HepG2 (cell line): Measurements from ENCODE around the gene MAN1C1. TPM values are rescaled to one million over a fixed set of nuclear protein-coding genes. Genes with fewer than 3 reads are reported as not detected.

Experiments
- ATAC-seq: fragments of 200-7000 bp; cut with Tn5 transposase; 3 replicates; pipeline ENCODE4 v1.9.1; 2020; ENCODE audit warnings: mild to moderate bottlenecking, moderate library complexity
- BruUV-seq: library from RNA; stranded (reverse); fragments of 400-500 nt; replicated peaks from 2 replicates; lab custom pipeline; 2021; lab: Mats Ljungman, UMichigan
- CTCF ChIA-PET: fragments of 300-600 bp; formaldehyde crosslinking; extraction: SDS; loops from one replicate; lab custom pipeline; 2021; ENCODE audit warnings: low total read pairs, inconsistent platforms, low intra/inter-chr PET ratio; lab: Yijun Ruan, JAX
- POLR2A ChIA-PET: fragments of 350-600 bp; sonication (Branson Sonifier 250); formaldehyde crosslinking; loops from one replicate; lab custom pipeline; 2020; ENCODE audit warnings: antibody characterized with exemption, inconsistent platforms; lab: Yijun Ruan, JAX
- DNase-seq: peaks from one replicate; pipeline ENCODE4 v3.0.0-alpha.2; 2015; ENCODE audit warnings: low spot score
- FAIRE-seq: peaks from 3 replicates; lab custom pipeline; 2011; peaks lifted over from hg19 to GRCh38; lab: Jason Lieb, UNC
- H2AFZ ChIP-seq: one replicate; pipeline ENCODE4 v1.6.1; 2011; ENCODE audit warnings: low read length, inconsistent platforms
- H3K27ac ChIP-seq: fragments of 300-600 bp; 3 replicates; pipeline ENCODE4 v1.8.0; 2011; ENCODE audit warnings: mixed run types, mild to moderate bottlenecking, mixed read lengths, low read length, inconsistent platforms; ENCODE audit not compliant: insufficient read depth; ENCODE audit errors: extremely low read length
- H3K27me3 ChIP-seq, 2 experiments: fragments of 200-600 bp in 1 of 2; 2 replicates in 1 of 2; 3 replicates in 1 of 2; pipeline versions ENCODE4 v1.6.0 to v1.8.0; 2011; ENCODE audit warnings: low read length in 2 of 2, mild to moderate bottlenecking in 2 of 2, moderate library complexity in 2 of 2, inconsistent platforms in 1 of 2; ENCODE audit not compliant: insufficient read depth in 2 of 2, control insufficient read depth in 1 of 2
- H3K36me3 ChIP-seq, 2 experiments: fragments of 200-600 bp in 1 of 2; replicated peaks in 1 of 2; 2 replicates in 1 of 2; 3 replicates in 1 of 2; pipeline versions ENCODE4 v1.5.1 to v1.8.0; 2011; ENCODE audit warnings: low read length in 2 of 2, inconsistent platforms in 1 of 2; ENCODE audit not compliant: insufficient read depth in 2 of 2, control insufficient read depth in 1 of 2
- H3K4me1 ChIP-seq: 2 replicates; pipeline ENCODE4 v1.5.1; 2012; ENCODE audit warnings: low read length, inconsistent platforms; ENCODE audit not compliant: insufficient read depth
- H3K4me2 ChIP-seq: 2 replicates; pipeline ENCODE4 v1.6.0; 2011; ENCODE audit warnings: low read depth, low read length, inconsistent platforms
- H3K4me3 ChIP-seq, 3 experiments: fragments of 200-600 bp in 1 of 3; sonication (generic), shearing (Covaris generic) in 1 of 3; replicated peaks in 1 of 3; 2 replicates each; pipeline ENCODE4 v1.5.1; 2011 to 2016; ENCODE audit warnings: low read length in 3 of 3, inconsistent platforms in 2 of 3, low read depth in 2 of 3, mild to moderate bottlenecking in 2 of 3, control low read depth in 1 of 3, mixed read lengths in 1 of 3; ENCODE audit not compliant: insufficient read depth in 1 of 3
- H3K79me2 ChIP-seq: one replicate; pipeline ENCODE4 v1.6.1; 2011; ENCODE audit warnings: low read length, inconsistent platforms; ENCODE audit not compliant: insufficient read depth
- H3K9ac ChIP-seq: 2 replicates; pipeline ENCODE4 v1.6.0; 2011; ENCODE audit warnings: mild to moderate bottlenecking, low read depth, low read length, inconsistent platforms; ENCODE audit not compliant: insufficient read depth
- H3K9me3 ChIP-seq: 2 replicates; pipeline ENCODE4 v1.5.1; 2012; ENCODE audit warnings: mild to moderate bottlenecking, low read length
- H4K20me1 ChIP-seq: 2 replicates; pipeline ENCODE4 v1.6.0; 2011; ENCODE audit warnings: inconsistent platforms, mild to moderate bottlenecking, low read length, moderate library complexity; ENCODE audit not compliant: insufficient read depth
- CHCHD3 ChIP-seq: sonication (generic); formaldehyde crosslinking; IDR thresholded peaks from 2 replicates; pipeline ENCODE4 v1.8.0; 2022; ENCODE audit warnings: mild to moderate bottlenecking, missing genetic modification reagents, moderate library complexity
- ELF1 ChIP-seq: sonication (generic); formaldehyde crosslinking; IDR thresholded peaks from 2 replicates; pipeline ENCODE4 v1.4.0; 2020; ENCODE audit warnings: missing genetic modification reagents
- FOXA1 ChIP-seq, 2 experiments: fragments of 450-650 bp in 1 of 2; sonication (generic) in 1 of 2; formaldehyde crosslinking in 1 of 2; IDR thresholded peaks; 2 replicates each; pipeline versions ENCODE4 v1.4.0 to v1.6.1; 2016 to 2020; ENCODE audit warnings: missing genetic modification reagents in 1 of 2
- SUZ12 ChIP-seq: fragments of 150-350 bp; IDR thresholded peaks from 2 replicates; pipeline ENCODE4 v1.6.1; 2014; ENCODE audit warnings: low read depth, low read length
- THAP7 ChIP-seq: sonication (generic); formaldehyde crosslinking; IDR thresholded peaks from 2 replicates; pipeline ENCODE4 v1.8.1; 2023; ENCODE audit warnings: mild to moderate bottlenecking, missing genetic modification reagents
- ZNF12 ChIP-seq: sonication (generic); formaldehyde crosslinking; IDR thresholded peaks from 2 replicates; pipeline ENCODE4 v1.5.0; 2020; ENCODE audit warnings: missing genetic modification reagents
- ZNF329 ChIP-seq: sonication (generic); formaldehyde crosslinking; IDR thresholded peaks from 2 replicates; pipeline ENCODE4 v1.9.0; 2021; ENCODE audit warnings: low read depth, mild to moderate bottlenecking, missing genetic modification reagents
- ZNF792 ChIP-seq: IDR thresholded peaks from 2 replicates; pipeline ENCODE4 v1.6.1; 2016
- WGBS: methylation state at CpG from one replicate; pipeline ENCODE4 v1.1.6; 2017; ENCODE audit warnings: low lambda C conversion rate; 5-methylcytosine and 5-hydroxymethylcytosine counted together
- in situ Hi-C: cut with HindIII; loops from 2 replicates; pipeline ENCODE4 v1.10.0; 2017; ENCODE audit warnings: low pct_unique_long_range_greater_than_20kb; ENCODE audit not compliant: extremely low pct_ligation_motif_present
- intact Hi-C: fragments of 100-400 bp; cut with micrococcal nuclease; formaldehyde crosslinking; loops from one replicate; pipeline ENCODE4 v1.10.0; 2022; ENCODE audit not compliant: unreplicated experiment
- polyA plus RNA-seq, 8 experiments: library from polyadenylated mRNA; depleted of rRNA in 3 of 8; stranded (reverse) in 7 of 8; unstranded in 1 of 8; fragments of >200 nt; fragmentation: Illumina TruSeq in 4 of 8; extraction: Trizol in 4 of 8; gene quantifications; 2 replicates each; pipeline versions ENCODE4 v1.2.1 to v1.2.3, GENCODE V29; 2011 to 2016; ENCODE audit warnings: low read depth in 4 of 8, missing spikeins in 1 of 8, mixed read lengths in 1 of 8; ENCODE audit not compliant: insufficient read depth in 1 of 8
- total RNA-seq, 5 experiments: library from RNA; depleted of rRNA; stranded (reverse); fragments of >200 nt; fragmentation: Illumina TruSeq; extraction: Trizol; gene quantifications; 2 replicates each; pipeline ENCODE4 v1.2.3, GENCODE V29; 2016; ENCODE audit warnings: low read depth in 1 of 5
- TF ChIP-seq, protein P1 (sequence below): sonication (generic); formaldehyde crosslinking; IDR thresholded peaks from 2 replicates; pipeline ENCODE4 v1.5.0; 2020; ENCODE audit warnings: mild to moderate bottlenecking, missing genetic modification reagents
- TF ChIP-seq, protein P2 (sequence below): sonication (generic); formaldehyde crosslinking; IDR thresholded peaks from 2 replicates; pipeline ENCODE4 v1.4.0; 2020; ENCODE audit warnings: missing genetic modification reagents

Gene MAN1C1
- total and polyA plus RNA-seq, 2 of the 13 experiments (the other 11 are each of a cell fraction or from before 2014, with no cell fraction given): 0.18 to 0.49 TPM

DNA sequence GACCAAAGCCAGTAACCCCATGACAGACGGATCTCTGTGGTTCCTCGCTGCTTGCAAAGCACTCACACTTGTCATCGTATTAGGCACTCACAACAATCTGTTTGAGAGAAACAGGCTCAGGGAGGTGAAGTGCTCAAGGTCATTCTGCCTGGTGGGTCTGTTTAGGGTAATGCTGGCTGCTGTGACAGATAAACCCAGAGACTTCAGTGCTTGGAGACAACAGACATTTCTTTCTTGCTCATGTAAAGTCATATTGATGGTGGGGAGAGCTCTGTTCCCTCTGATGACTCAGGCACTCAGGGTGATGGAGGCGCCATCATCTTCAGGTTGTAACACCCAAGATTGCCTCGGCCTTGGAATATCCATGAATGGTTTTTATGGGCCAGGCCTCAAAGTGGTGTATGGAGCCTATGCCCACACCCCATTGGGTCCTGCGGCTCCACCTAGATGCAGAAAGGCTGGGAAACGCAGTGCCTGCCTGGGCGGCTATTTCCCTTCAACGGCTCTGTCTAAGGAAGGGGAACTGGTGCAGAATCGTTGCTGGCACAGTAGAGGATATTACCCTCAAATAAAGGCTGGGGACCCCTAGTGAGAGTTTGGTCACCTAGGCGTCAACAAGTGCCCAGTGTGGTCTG lies 111.8 kb downstream of the MAN1C1 start:
- Histone ChIP-seq H3K4me1 (peaks cover 15% of the 10 kb centered on the region), H3K27ac (no peak overlapping the region), H2AFZ (no peak overlapping the region), H3K4me3 (no peak overlapping the region), H4K20me1 (no peaks in the 10 kb centered on the region), H3K9me3 (no peaks in the 10 kb centered on the region), H3K36me3 (no peaks in the 10 kb centered on the region), H3K4me2 (no peak overlapping the region), H3K9ac (no peak overlapping the region), H3K79me2 (no peaks in the 10 kb centered on the region), H3K27me3 (peaks cover 2 to 17% of the 10 kb centered on the region in 2 experiments; a peak in 4 of 5 replicates)
- ATAC-seq (no peak), FAIRE-seq (no peak), DNase-seq (no peak)
- in situ Hi-C loops: no loop called here
- ChIA-PET CTCF (no interaction called here), POLR2A (no interaction called here)
- intact Hi-C loops: no loop called here
- TF ChIP-seq ZNF12 (CRISPR knock-in tag) (peak; percentile 96), ZNF792 (CRISPR knock-in tag) (no peak)
- WGBS: 45% methylated on average over 4 of the region's 11 CpGs
- no TSS peak for BruUV-seq

- no TSS peak for BruUV-seq
- H4K20me1 ChIP-seq: no peaks in the 10 kb centered on the region
- ChIA-PET POLR2A (no interaction called here), CTCF (no interaction called here)
- no peaks in the 10 kb centered on the region for H3K9me3 ChIP-seq
- no peak for ATAC-seq
- peaks cover 2 to 17% of the 10 kb centered on the region in 2 experiments; a peak in 4 of 5 replicates for H3K27me3 ChIP-seq
- no peak for FAIRE-seq
- no peaks in the 10 kb centered on the region for H3K36me3 ChIP-seq
- H3K4me2 ChIP-seq: no peak overlapping the region
- H3K4me1 ChIP-seq: peaks cover 15% of the 10 kb centered on the region
- no peak for DNase-seq
- H2AFZ ChIP-seq: no peak overlapping the region
- 41% methylated on average over 4 of the region's 4 CpGs for WGBS
- H3K9ac ChIP-seq: no peak overlapping the region
- in situ Hi-C loops (no loop called here), intact Hi-C loops (no loop called here)
- no peak overlapping the region for H3K27ac ChIP-seq
- H3K4me3 ChIP-seq: no peak overlapping the region
- no peaks in the 10 kb centered on the region for H3K79me2 ChIP-seq
- TF ChIP-seq ELF1 (CRISPR knock-in tag) (no peak), FOXA1 (IDR thresholded peaks at IDR 0.05) (no peak), FOXA1 (CRISPR knock-in tag; IDR thresholded peaks at IDR 0.05) (no peak), ZNF329 (CRISPR knock-in tag) (no peak), CHCHD3 (no peak), THAP7 (no peak), SUZ12 (no peak)
- TF ChIP-seq, protein P1, sequence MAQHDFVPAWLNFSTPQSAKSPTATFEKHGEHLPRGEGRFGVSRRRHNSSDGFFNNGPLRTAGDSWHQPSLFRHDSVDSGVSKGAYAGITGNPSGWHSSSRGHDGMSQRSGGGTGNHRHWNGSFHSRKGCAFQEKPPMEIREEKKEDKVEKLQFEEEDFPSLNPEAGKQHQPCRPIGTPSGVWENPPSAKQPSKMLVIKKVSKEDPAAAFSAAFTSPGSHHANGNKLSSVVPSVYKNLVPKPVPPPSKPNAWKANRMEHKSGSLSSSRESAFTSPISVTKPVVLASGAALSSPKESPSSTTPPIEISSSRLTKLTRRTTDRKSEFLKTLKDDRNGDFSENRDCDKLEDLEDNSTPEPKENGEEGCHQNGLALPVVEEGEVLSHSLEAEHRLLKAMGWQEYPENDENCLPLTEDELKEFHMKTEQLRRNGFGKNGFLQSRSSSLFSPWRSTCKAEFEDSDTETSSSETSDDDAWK (CRISPR knock-in tag): no peak
- TF ChIP-seq, protein P2, sequence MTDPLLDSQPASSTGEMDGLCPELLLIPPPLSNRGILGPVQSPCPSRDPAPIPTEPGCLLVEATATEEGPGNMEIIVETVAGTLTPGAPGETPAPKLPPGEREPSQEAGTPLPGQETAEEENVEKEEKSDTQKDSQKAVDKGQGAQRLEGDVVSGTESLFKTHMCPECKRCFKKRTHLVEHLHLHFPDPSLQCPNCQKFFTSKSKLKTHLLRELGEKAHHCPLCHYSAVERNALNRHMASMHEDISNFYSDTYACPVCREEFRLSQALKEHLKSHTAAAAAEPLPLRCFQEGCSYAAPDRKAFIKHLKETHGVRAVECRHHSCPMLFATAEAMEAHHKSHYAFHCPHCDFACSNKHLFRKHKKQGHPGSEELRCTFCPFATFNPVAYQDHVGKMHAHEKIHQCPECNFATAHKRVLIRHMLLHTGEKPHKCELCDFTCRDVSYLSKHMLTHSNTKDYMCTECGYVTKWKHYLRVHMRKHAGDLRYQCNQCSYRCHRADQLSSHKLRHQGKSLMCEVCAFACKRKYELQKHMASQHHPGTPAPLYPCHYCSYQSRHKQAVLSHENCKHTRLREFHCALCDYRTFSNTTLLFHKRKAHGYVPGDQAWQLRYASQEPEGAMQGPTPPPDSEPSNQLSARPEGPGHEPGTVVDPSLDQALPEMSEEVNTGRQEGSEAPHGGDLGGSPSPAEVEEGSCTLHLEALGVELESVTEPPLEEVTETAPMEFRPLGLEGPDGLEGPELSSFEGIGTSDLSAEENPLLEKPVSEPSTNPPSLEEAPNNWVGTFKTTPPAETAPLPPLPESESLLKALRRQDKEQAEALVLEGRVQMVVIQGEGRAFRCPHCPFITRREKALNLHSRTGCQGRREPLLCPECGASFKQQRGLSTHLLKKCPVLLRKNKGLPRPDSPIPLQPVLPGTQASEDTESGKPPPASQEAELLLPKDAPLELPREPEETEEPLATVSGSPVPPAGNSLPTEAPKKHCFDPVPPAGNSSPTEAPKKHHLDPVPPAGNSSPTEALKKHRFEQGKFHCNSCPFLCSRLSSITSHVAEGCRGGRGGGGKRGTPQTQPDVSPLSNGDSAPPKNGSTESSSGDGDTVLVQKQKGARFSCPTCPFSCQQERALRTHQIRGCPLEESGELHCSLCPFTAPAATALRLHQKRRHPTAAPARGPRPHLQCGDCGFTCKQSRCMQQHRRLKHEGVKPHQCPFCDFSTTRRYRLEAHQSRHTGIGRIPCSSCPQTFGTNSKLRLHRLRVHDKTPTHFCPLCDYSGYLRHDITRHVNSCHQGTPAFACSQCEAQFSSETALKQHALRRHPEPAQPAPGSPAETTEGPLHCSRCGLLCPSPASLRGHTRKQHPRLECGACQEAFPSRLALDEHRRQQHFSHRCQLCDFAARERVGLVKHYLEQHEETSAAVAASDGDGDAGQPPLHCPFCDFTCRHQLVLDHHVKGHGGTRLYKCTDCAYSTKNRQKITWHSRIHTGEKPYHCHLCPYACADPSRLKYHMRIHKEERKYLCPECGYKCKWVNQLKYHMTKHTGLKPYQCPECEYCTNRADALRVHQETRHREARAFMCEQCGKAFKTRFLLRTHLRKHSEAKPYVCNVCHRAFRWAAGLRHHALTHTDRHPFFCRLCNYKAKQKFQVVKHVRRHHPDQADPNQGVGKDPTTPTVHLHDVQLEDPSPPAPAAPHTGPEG (CRISPR knock-in tag): no peak
Observed at GRCh38 chr1:25729045-25729444, 112.5 kb downstream of the MAN1C1 start.
